CD4-positive, alpha-beta T cell treated with Interleukin-1 beta for 1 hour (primary cell): ENCODE results near the gene PFDN1.
A peak's percentile ranks its signal among the peaks of the same experiment; 100 is the strongest.

Source experiments
- DNase-seq, 2 donors: peaks; one replicate each; pipeline ENCODE4 v3.0.0-alpha.2; 2020 to 2022

PFDN1 gene

DNA sequence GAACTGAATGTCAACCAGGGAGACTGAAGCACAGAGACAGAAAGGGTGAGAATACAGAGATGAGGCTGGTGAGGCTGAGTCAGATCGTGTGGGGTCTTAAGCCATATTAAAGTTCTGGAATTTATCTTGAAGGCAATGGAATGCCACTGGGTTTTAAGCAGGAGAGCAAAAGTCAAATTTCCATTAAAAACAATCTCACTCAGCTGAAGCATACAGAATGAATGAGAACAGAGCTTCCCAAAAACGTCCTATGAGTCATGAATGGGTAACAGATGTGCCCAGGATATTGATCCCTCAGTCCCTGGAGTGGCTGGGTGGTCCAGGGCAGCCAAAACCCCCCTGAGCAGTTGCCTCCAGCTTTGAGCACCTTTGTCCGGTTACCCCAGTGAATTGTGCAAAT is 44.9 kb downstream of the PFDN1 start:
- no peak for DNase-seq

GRCh38 chr5:140256726-140257125 is 46.2 kb downstream of the PFDN1 start:
- no peak for DNase-seq

DNA sequence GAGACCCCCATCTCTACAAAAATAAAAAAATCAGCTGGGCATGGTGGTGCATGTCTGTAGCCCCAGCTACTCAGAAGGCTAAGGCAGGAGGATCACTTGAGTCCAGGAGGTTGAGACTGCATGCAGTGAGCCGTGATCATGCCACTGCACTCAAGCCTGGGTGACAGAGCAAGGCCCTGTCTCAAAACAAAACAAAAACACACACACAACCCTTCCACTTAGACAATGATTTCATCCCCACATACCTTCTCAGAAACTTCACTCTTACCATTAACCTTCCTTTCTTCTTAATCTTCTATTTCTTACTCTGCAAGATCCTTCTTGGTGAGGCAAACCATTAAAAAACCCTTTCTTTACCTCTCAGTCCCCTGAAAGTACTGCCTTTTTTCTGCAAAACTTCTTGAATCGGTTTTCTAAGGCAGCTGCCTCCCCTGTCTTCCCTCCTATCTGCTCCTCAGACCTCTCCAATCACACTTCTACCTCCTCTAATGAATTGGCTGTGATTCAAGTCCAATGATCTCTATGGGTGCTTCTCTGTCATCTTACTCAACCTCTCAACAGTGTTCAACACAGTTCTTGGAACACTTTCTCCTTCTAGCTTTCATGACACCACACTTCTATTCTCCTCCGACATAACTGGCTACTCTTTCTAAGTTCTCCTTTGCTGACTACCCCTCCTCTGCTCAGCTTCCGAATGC is 47.3 kb downstream of the PFDN1 start:
- DNase-seq: no peak

DNA sequence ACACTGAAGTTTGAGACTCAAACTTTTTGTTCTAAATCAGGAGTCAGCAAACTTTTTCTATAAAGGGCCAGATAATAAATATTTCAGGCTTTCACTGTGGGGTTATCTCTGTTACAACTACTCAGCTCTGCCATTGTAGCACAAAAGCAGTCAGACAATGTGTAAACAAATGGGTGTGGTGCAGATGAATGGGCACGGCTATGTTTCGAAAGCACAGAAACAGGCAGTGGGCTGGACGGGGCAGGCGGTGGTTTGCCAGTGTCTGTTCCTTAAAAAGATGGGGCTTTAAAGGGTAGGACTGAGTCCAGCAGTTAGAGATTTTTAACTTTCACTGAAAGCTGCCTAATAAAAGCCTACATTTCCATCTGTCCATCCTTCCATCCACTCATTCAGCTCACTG is 48.9 kb downstream of the PFDN1 start:
- DNase-seq: peak in 1 of 2 donors; percentile 58

- DNase-seq: no peak
Measured at GRCh38 chr5:140252470-140253126, 50.3 kb downstream of the PFDN1 start.

GRCh38 chr5:140251527-140251973 is 51.4 kb downstream of the PFDN1 start:
- peak; percentile 60 to 75 for DNase-seq

- no peak for DNase-seq
Measured at GRCh38 chr5:140250386-140250785, 52.5 kb downstream of the PFDN1 start.

DNA sequence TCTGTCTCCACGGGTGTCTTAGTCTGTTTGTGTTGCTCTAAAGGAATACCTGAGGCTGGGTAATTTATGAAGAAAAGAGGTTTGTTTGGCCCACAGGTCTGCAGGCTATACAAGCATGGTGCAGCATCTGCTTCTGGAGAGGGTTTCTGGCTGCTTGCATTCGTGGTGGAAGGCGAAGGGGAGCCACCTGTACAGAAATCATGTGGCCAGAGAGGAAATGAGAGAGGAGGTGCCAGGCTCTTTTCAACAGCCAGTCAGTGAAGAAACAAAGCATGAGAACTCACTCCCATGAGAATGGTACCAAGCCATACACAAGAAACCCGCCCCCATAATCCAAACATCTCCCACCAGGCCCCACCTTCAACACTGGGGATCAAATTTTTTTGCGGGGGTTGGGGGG is 53.4 kb downstream of the PFDN1 start:
- no peak for DNase-seq

- DNase-seq: no peak
Measured at GRCh38 chr5:140248414-140248813, 54.5 kb downstream of the PFDN1 start.

DNA sequence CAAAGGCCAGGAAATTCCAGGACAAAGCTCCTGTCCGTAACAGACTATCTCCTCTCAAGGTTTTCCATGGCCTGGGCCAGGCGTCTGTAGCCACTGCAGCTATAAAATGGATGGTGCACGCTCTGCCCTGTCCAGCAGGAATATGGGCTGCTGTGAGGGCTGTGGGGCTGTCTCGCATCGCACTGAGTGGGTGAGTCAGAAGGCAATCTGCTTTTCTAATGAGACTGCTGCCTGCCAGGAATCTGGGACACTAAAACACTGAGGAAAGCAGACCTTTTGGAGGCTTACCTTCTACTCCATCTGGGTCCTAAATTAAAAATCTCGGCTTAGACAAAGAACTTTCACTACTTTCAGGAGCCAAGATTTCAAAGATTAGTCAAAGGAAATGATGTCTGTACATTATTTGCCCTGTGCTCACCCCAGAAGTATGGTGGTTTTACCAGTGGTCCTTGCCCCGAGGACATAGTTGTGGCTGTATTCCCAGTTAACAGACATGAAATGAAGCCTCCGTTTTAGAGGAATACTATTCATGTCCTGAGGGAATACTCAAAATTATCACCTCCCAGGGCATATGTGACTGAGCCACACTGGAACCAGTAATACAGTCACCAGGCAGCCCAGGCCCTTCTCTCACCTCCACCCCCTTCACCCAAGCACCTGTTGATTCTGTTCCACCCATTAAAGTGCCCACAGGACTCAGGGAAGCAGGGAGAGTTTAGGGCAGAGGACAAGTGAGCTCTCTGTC is 56.4 kb downstream of the PFDN1 start:
- no peak for DNase-seq

GRCh38 chr5:140245926-140246325 is 57.0 kb downstream of the PFDN1 start:
- no peak for DNase-seq

DNA sequence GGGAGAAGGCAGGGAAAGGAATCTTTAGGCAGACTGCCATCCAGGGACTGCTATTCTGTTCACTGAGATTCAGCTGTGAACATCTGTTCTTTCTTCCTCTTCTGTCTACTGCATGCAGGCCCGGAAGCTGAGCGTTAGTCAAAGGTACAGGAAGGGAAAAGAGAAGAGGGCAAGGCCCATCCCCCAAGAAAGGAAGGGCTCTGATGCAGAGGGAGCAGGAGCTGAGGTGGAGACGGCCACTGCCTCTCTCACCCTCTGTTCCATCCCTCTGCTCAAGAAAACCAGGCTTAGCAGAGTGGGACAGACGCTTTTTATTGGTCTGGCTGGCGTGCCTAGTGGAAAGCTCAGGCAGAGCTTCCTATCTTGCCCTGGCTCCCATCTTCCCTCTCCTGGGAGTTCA is 57.6 kb downstream of the PFDN1 start:
- DNase-seq: peak in 1 of 2 donors; percentile 46

GRCh38 chr5:140244525-140245025 is 58.3 kb downstream of the PFDN1 start:
- peak; percentile 80 for DNase-seq

- no peak for DNase-seq
Measured at GRCh38 chr5:140243706-140244250, 59.1 kb downstream of the PFDN1 start.

DNA sequence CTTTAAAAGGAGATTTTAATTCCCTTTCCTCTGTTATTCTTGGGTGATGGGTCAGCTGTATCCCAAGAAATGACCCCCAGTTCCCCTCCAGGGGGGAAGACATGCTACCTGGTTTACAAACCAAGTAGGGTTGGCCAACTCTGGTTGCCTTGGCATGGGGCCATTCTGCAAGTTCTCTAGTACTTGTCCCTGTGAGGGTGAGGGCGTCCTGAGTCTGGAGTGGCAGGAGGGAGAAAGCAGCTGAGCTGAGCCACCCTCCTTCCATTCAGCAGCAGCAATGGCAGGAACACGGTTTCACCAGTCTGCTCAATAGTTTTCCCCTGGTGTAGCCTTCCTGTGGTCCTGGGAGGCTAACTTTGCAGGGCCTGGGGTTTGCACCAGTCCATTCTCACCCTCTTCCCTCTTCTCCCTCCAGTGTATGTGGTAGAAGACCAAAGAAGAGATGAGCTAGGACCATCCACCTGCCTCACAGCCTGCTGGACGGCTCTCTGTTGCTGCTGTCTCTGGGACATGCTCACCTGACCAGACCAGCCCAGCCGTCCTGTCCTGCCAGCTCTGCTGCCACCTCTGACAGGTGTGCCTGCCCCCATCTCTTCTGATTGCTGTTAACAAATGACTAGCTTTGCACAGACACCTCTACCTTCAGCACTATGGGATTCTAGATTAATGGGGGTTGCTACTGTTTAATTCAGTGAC is 59.9 kb downstream of the PFDN1 start:
- DNase-seq: no peak

GRCh38 chr5:140242099-140242498 is 60.8 kb downstream of the PFDN1 start:
- no peak for DNase-seq

GRCh38 chr5:140240987-140241706 is 61.8 kb downstream of the PFDN1 start:
- no peak for DNase-seq

GRCh38 chr5:140239939-140240700 is 62.8 kb downstream of the PFDN1 start:
- peak; percentile 49 to 56 for DNase-seq

DNA sequence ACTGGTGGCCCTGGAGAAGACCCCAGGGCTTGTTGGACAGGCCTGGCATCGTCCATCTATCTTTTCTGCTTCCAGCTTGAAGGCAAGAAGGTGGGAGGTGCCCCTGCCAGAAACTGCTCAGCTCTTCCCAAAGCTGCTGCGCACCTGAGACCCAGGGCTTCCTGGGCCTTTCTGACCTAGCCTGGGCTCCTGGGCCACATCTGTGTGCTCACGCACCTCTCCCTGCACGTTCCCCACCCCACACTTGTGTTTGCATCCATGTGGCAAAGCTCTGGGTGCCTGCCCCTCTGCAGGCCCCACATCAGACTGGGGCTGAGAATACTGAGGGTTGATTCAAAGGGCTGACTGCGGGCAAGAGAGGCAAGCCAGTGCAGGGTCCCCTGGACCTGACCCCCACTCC is 63.4 kb downstream of the PFDN1 start:
- no peak for DNase-seq

GRCh38 chr5:140238756-140239155 is 64.1 kb downstream of the PFDN1 start:
- DNase-seq: no peak

GRCh38 chr5:140236891-140237598 is 65.9 kb downstream of the PFDN1 start:
- DNase-seq: peak in 1 of 2 donors; percentile 16
